ENCODE measurements around the gene IL18.

DNA sequence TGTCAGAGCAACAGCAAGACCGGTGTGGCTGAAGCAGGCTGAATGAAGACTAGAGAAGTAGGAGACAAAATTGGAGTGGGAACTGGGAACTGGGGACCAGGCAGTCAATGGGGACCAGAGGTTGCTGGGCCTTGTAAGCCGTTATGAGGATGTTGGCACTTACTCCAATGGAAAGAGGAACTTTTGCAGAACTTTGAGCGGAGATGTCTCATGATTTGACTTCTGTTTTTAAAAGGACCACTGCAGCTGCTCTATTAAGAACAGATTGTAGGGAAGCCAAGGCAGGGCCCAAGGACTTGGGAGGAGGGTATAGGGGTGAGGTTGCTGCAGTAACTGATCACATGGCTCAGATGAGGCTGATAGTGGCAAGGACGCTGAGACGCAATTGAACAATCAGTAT is 34.2 kb downstream of the IL18 start:
- TF ChIP-seq, protein P1, sequence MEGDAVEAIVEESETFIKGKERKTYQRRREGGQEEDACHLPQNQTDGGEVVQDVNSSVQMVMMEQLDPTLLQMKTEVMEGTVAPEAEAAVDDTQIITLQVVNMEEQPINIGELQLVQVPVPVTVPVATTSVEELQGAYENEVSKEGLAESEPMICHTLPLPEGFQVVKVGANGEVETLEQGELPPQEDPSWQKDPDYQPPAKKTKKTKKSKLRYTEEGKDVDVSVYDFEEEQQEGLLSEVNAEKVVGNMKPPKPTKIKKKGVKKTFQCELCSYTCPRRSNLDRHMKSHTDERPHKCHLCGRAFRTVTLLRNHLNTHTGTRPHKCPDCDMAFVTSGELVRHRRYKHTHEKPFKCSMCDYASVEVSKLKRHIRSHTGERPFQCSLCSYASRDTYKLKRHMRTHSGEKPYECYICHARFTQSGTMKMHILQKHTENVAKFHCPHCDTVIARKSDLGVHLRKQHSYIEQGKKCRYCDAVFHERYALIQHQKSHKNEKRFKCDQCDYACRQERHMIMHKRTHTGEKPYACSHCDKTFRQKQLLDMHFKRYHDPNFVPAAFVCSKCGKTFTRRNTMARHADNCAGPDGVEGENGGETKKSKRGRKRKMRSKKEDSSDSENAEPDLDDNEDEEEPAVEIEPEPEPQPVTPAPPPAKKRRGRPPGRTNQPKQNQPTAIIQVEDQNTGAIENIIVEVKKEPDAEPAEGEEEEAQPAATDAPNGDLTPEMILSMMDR (IDR thresholded peaks at IDR 0.05) = no peak
- TF ChIP-seq EZH2 (IDR thresholded peaks at IDR 0.05; ENCODE audit: borderline replicate concordance, insufficient read depth, low read depth, low read length, poor library complexity, severe bottlenecking) = no peak
